ENCODE data around the gene C11orf21. TPM values are rescaled to one million over a fixed set of nuclear protein-coding genes. Genes with fewer than 3 reads are reported as not detected.

The C11orf21 gene
- total and polyA plus RNA-seq, 2 experiments from 2014 or later = 0.17 to 0.68 TPM

DNA sequence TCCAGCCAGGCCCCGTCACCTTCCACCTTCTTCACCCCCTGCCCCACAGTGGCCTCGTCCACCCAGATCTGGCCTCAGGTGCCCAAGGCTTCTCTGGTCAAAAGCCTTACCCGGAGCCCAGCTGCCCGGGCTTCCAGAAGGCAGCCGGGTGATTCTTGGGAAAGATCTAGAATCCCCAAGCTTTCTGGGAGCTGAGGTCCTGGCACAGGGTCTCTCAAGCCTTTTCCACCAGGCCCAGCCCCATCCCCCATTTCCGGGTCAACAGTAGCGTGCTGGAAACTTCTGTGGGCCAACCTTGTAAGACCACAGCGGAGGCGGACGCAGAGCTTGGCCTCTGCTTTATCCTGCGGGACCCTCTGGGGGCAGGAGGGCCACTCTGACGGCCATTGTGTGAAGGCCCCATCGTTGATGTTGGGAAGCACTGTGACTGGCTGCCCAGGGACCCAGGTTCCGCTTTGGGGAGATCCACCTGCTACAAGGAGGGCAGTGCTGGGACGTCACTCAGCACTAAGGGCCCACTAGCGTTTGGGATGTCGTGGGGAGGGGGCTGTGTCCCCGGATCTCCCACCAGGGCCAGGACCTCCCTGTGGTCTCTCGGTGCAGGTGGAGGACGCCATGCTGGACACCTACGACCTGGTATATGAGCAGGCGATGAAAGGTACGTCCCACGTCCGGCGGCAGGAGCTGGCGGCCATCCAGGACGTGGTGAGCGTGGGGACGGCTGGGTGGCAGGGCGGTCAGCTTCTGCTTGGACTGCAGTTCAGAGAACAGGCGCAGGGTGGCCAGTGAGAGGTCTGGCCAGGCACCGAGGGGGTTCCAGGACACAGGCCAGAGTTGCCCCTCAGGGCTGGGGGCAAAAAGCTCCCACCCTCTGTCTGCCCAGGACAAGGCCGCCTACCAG, 11.6 kb upstream of the C11orf21 start:
- 93% methylated on average over 33 of the region's 34 CpGs for WGBS (ENCODE audit: low lambda C conversion rate, missing lambda C conversion rate)
- no peaks in the 10 kb centered on the region for H4K20me1 ChIP-seq (ENCODE audit: insufficient read depth, poor library complexity, severe bottlenecking)
- H3K36me3 ChIP-seq (replicated peaks; ENCODE audit: insufficient read depth, low read depth) = no peaks in the 10 kb centered on the region
- H3K27me3 ChIP-seq = no peaks in the 10 kb centered on the region
- no peaks in the 10 kb centered on the region for H3K9me3 ChIP-seq (ENCODE audit: low read depth)
- TF ChIP-seq EZH2phosphoT487 (IDR thresholded peaks at IDR 0.05; ENCODE audit: low read depth, severe bottlenecking, unreplicated experiment) (no peak), EZH2 (IDR thresholded peaks at IDR 0.05; ENCODE audit: borderline replicate concordance) (no peak)
- TF ChIP-seq, protein P1, sequence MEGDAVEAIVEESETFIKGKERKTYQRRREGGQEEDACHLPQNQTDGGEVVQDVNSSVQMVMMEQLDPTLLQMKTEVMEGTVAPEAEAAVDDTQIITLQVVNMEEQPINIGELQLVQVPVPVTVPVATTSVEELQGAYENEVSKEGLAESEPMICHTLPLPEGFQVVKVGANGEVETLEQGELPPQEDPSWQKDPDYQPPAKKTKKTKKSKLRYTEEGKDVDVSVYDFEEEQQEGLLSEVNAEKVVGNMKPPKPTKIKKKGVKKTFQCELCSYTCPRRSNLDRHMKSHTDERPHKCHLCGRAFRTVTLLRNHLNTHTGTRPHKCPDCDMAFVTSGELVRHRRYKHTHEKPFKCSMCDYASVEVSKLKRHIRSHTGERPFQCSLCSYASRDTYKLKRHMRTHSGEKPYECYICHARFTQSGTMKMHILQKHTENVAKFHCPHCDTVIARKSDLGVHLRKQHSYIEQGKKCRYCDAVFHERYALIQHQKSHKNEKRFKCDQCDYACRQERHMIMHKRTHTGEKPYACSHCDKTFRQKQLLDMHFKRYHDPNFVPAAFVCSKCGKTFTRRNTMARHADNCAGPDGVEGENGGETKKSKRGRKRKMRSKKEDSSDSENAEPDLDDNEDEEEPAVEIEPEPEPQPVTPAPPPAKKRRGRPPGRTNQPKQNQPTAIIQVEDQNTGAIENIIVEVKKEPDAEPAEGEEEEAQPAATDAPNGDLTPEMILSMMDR (IDR thresholded peaks at IDR 0.05; ENCODE audit: poor library complexity) = no peak
- H2AFZ ChIP-seq = no peak overlapping the region
- peaks cover 13% of the 10 kb centered on the region for H3K4me1 ChIP-seq (ENCODE audit: insufficient read depth)
- H3K27ac ChIP-seq = no peak overlapping the region
- H3K9me2 ChIP-seq (replicated peaks; ENCODE audit: insufficient read depth) = no peaks in the 10 kb centered on the region
- no peak overlapping the region for H3K4me2 ChIP-seq
- DNase-seq (ENCODE audit: low spot score) = no peak
- no peak overlapping the region for H3K4me3 ChIP-seq
- H3K79me2 ChIP-seq = no peaks in the 10 kb centered on the region

DNA sequence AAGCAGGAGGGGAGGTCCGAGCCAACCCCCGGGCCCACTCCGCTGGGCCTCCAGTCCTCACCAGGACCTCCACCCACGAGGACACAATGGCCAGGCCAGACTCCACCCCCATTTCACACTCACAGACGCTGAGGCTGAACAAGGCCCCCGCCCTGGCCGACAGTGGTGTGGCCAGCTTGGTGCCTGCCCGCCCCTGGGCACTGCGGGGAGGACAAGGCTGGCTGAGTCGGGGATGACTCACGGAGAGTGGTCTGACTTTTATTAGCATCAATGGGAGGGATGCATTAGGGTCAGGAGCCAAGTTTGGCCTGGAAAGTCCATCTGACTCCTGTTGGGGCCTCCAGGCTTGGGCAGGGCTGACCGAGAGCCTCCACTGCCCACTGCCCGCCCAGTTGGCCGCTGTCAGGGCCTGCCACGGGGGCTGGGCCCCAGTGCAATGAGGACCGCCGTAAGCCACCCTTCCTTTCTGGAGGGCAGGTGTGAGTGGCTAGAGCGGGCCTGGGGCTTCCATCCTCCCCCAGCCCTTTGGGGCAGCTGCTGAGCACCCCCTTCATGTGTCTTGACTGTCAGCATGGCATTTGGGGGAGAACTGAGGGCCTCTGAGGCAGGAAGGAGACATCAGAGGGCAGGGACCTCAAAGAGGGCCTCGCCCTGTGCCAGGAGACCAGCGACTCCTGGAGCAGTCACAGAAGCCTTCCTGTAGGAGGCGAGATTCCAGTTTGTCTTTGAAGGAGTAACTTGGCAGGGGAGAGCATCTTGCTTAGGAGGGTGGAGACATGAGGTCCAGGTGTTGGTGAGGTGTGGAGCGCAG, 10.7 kb upstream of the C11orf21 start:
- Histone ChIP-seq H3K4me3 (no peak overlapping the region), H3K9me3 (ENCODE audit: low read depth) (no peaks in the 10 kb centered on the region), H3K9me2 (replicated peaks; ENCODE audit: insufficient read depth) (no peaks in the 10 kb centered on the region), H3K4me2 (no peak overlapping the region), H2AFZ (no peak overlapping the region), H3K4me1 (ENCODE audit: insufficient read depth) (peaks cover 13% of the 10 kb centered on the region), H4K20me1 (ENCODE audit: insufficient read depth, poor library complexity, severe bottlenecking) (no peaks in the 10 kb centered on the region), H3K27me3 (no peaks in the 10 kb centered on the region), H3K79me2 (no peaks in the 10 kb centered on the region), H3K27ac (no peak overlapping the region), H3K36me3 (replicated peaks; ENCODE audit: insufficient read depth, low read depth) (no peaks in the 10 kb centered on the region)
- no peak for DNase-seq (ENCODE audit: low spot score)
- TF ChIP-seq EZH2 (IDR thresholded peaks at IDR 0.05; ENCODE audit: borderline replicate concordance) (no peak), EZH2phosphoT487 (IDR thresholded peaks at IDR 0.05; ENCODE audit: low read depth, severe bottlenecking, unreplicated experiment) (no peak)
- TF ChIP-seq, protein P1 (IDR thresholded peaks at IDR 0.05; ENCODE audit: poor library complexity) = no peak
- 85% methylated on average over 22 of the region's 22 CpGs for WGBS (ENCODE audit: low lambda C conversion rate, missing lambda C conversion rate)

DNA sequence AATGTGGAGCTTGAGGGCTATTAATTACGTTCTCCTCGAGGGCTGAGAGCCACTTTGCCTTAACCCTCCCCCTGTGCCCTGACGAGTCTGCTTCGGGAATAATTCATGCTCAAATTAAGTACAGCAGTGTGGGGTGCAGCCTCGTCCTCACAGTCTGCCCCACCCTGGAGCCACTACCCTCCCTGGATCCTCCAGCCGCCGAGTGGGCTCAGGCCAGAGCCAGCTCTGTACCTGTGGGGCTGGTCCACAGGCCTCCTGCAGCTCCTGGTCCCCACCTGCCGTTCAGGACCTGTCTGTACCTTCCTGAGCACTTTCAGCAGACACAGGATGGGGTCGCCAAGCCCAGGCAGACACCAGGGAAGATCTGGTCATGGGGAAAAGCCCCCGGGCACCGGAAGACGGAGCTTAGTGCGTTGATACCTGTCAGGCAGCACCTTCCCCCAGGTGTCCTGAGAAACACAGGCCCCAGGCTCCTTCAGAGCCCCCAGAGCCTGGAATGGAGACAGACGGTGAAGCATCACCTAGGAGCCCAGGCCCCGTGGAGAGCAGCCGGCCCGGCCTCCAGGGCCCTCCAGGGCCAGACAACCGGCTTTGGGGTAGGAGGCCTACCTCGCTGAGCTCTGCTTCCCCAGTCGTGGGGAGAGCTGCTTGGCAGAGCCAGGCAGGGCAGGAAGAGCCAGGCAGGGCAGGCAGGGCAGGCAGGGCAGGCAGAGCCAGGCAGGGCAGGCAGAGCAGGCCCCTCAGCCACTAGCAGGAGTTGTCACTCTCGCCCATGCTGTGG, 9.8 kb upstream of the C11orf21 start:
- H4K20me1 ChIP-seq (ENCODE audit: insufficient read depth, poor library complexity, severe bottlenecking) = no peaks in the 10 kb centered on the region
- peaks cover 19% of the 10 kb centered on the region for H3K4me1 ChIP-seq (ENCODE audit: insufficient read depth)
- no peaks in the 10 kb centered on the region for H3K9me3 ChIP-seq (ENCODE audit: low read depth)
- H3K27ac ChIP-seq = no peak overlapping the region
- no peak for DNase-seq (ENCODE audit: low spot score)
- no peaks in the 10 kb centered on the region for H3K36me3 ChIP-seq (replicated peaks; ENCODE audit: insufficient read depth, low read depth)
- no peak for TF ChIP-seq EZH2 (IDR thresholded peaks at IDR 0.05; ENCODE audit: borderline replicate concordance)
- TF ChIP-seq EZH2phosphoT487 (IDR thresholded peaks at IDR 0.05; ENCODE audit: low read depth, severe bottlenecking, unreplicated experiment) = no peak
- TF ChIP-seq, protein P1 (IDR thresholded peaks at IDR 0.05; ENCODE audit: poor library complexity) = no peak
- 71% methylated on average over 20 of the region's 21 CpGs for WGBS (ENCODE audit: low lambda C conversion rate, missing lambda C conversion rate)
- H3K79me2 ChIP-seq = no peaks in the 10 kb centered on the region
- H3K27me3 ChIP-seq = no peaks in the 10 kb centered on the region
- no peaks in the 10 kb centered on the region for H3K9me2 ChIP-seq (replicated peaks; ENCODE audit: insufficient read depth)
- H3K4me3 ChIP-seq = no peak overlapping the region
- no peak overlapping the region for H3K4me2 ChIP-seq
- no peak overlapping the region for H2AFZ ChIP-seq

Measured in hepatocyte (in vitro differentiated cells).